ENCODE data around the gene SUPT16H.
"Not testable (repeated sequence)": the region's sequence is repeated elsewhere in the genome, so short reads cannot be mapped to it uniquely, and the experiment has no call there.

The SUPT16H gene

GRCh38 chr14:21383848-21384493 lies at the start of gene SUPT16H:
Gene SUPT16H, minus strand, starts transcription at chr14:21384019. Its CDS starts 92 bp downstream, at chr14:21383927.
- DNase-seq: peak; percentile 94

- no peak for DNase-seq
Measured at GRCh38 chr14:21431126-21431525, 47.3 kb upstream of the SUPT16H start.

GRCh38 chr14:21428930-21429329 lies 45.1 kb upstream of the SUPT16H start:
- DNase-seq: no peak

GRCh38 chr14:21426692-21427091 lies 42.9 kb upstream of the SUPT16H start:
- DNase-seq: no peak

- no peak for DNase-seq
Measured at GRCh38 chr14:21419528-21419927, 35.7 kb upstream of the SUPT16H start.

GRCh38 chr14:21415329-21415728 lies 31.5 kb upstream of the SUPT16H start:
- DNase-seq: no peak

GRCh38 chr14:21414137-21414631 lies 30.4 kb upstream of the SUPT16H start:
- no peak for DNase-seq

- DNase-seq: no peak
Measured at GRCh38 chr14:21408147-21408546, 24.3 kb upstream of the SUPT16H start.

- DNase-seq: no peak
Measured at GRCh38 chr14:21406213-21406612, 22.4 kb upstream of the SUPT16H start.

GRCh38 chr14:21405097-21405496 lies 21.3 kb upstream of the SUPT16H start:
- no peak for DNase-seq

GRCh38 chr14:21399311-21399870 lies 15.6 kb upstream of the SUPT16H start:
- no peak for DNase-seq

- no peak for DNase-seq
Measured at GRCh38 chr14:21398901-21399300, 15.1 kb upstream of the SUPT16H start.

- DNase-seq: no peak
Measured at GRCh38 chr14:21395450-21395849, 11.6 kb upstream of the SUPT16H start.

GRCh38 chr14:21385188-21385904 lies 1.5 kb upstream of the SUPT16H start:
- DNase-seq: peak; percentile 2

GRCh38 chr14:21384494-21384851 lies 654 bp upstream of the SUPT16H start:
- no peak for DNase-seq

- DNase-seq: peak; percentile 46
Measured at GRCh38 chr14:21382886-21383847, 652 bp downstream of the SUPT16H start.

- DNase-seq: no peak
Measured at GRCh38 chr14:21382095-21382494, 1.7 kb downstream of the SUPT16H start.

GRCh38 chr14:21379338-21379737 lies 4.5 kb downstream of the SUPT16H start:
- no peak for DNase-seq

- DNase-seq: no peak
Measured at GRCh38 chr14:21373980-21374379, 9.8 kb downstream of the SUPT16H start.

- DNase-seq: not testable (repeated sequence)
Measured at GRCh38 chr14:21372814-21373213, 11.0 kb downstream of the SUPT16H start.

GRCh38 chr14:21369949-21370679 lies 13.7 kb downstream of the SUPT16H start:
- no peak for DNase-seq

GRCh38 chr14:21367582-21368144 lies 16.2 kb downstream of the SUPT16H start:
- no peak for DNase-seq
